ENCODE data around the gene SORL1.

SORL1 gene

GRCh38 chr11:121643479-121644186 is 191.5 kb downstream of the SORL1 start:
- no peak for DNase-seq

DNA sequence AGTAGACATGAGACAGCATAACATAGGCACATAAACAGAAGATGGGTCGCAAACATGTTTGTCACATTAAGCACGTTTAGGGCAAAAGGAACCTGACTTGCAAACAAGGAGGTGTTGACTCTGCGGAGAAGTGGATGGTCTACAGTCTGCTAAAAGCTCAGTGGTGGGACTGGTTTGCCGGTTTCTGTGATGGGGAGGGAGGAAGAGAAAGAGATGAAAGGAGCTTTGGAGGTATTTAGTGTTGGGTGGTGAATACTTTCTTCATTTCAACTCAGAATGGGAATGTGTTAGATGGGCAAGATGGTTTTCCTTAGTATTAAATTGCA is 192.0 kb downstream of the SORL1 start:
- no peak for DNase-seq

GRCh38 chr11:121645001-121645400 is 192.9 kb downstream of the SORL1 start:
- no peak for DNase-seq

DNA sequence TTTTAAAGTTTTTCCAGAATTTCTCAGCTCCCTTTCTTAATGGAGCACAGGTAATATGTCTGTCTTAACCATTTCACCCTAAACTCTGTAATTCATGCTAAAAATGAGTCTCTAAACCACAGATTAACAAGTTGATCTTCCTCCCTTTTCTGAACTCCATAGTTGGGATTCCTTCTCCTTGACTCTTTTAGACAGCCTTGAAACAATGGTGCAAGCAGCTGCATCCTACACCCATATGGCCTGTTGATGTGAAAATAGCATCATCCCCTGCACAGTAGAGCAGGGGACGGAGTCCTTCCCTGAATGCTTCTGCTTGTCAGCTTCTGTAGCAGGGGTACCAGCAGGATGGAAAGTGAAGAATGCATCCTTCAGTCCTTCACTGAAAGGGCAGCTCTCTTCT is 193.5 kb downstream of the SORL1 start:
- DNase-seq = no peak

DNA sequence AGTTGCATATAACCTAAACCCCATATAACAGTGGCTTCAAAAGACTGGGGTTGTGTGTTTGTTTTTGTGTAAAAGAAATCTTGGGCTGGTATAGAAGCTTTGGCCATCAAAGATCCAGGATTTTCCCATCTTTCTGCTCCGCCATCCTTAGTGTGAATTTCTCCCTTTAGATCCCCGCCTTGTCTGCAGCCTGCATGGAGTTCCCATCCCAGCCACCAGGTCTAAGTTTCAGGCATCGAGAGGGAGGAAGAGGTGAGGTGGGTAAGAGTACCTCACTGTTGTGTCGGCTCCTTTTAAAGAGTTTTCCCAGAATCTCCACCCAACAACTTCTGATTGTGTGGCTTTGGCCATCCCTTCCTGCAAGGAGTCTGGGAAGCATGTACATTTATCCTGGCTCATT is 196.2 kb downstream of the SORL1 start:
- no peak for DNase-seq

DNA sequence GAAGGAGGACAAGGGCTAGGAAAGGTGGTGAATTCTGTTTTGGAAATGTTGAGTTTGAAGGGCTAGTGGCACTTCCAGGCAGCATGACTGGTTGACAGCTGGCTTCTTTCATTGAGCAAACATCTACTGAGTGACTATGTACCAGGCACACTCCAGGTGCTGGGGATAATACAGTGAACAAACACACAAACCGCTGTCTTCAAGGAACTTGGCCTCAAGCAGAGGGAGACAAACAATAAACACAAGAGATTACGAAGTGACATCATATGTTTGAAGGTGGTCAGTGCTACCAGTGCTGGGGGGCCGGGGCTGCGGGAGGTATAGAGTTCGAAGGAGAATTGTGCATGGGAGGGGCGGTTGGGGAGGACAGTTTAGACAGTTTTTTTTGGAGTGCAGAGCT is 197.7 kb downstream of the SORL1 start:
- no peak for DNase-seq

- peak; percentile 19 for DNase-seq
Measured at GRCh38 chr11:121650351-121651256, 198.5 kb downstream of the SORL1 start.

- DNase-seq = peak; percentile 18
Measured at GRCh38 chr11:121651257-121651605, 199.1 kb downstream of the SORL1 start.

- DNase-seq = no peak
Measured at GRCh38 chr11:121652971-121653370, 200.9 kb downstream of the SORL1 start.

DNA sequence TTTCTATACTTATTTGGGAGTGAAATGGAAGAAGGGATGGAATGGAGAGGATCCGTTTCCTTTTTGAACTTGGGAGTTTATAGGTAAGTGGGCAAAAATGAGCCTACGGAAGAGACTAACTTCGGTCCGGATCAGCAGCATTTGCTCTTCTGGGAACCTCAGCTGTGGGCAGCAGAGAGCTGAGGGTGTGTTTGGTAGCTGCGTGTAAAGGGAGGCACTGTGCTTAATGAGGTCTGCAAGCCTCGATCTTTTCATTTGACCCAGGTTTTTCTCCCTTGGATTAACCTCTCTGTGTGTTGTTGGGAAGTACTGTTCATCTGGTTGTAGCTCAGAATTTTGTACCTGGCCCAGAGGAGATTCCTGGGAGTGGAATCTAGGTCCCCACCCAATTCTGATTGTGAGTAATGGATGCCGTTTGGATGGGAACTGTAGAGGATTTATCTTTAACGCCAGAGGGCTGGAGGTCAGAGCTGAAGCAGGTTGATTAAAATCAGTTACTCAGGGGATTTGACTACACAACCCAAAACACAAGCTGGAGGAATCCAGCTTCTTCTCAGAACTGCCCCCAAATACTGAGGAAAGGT is 202.2 kb downstream of the SORL1 start:
- no peak for DNase-seq

DNA sequence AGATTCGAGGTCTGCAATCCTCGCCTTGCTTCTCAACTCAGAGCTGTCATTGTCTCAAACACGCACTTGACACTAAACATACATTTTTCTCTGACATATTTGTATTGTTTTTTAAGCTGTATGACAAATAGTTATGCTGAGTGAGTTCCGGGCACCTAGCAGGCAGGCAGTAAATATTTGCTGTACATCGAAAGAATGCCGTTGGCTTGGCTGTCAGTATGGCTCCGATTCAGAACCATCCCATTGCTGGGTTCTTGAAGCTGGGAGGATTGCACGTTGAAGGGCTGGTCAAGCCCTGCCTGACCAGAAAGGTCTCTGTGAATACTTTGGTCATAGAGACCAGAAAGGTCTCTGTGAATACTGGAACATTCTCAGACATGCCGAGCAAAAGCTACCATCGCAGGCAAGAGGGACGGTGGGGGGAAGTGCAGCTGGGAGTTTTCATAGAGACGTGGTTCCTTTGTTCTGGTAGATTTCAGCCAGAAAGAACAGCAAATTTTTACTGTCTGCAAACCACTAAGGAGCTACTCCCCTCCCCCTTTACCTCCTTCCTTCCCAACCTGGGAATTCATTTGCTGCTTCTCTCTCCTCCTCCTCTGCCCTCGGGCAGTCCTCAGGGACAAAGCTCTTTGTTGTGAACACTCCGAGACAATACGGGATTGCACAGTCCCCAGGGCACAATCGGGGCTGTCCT is 202.9 kb downstream of the SORL1 start:
- DNase-seq = no peak

- peak; percentile 57 for DNase-seq
Measured at GRCh38 chr11:121655537-121656327, 203.6 kb downstream of the SORL1 start.

DNA sequence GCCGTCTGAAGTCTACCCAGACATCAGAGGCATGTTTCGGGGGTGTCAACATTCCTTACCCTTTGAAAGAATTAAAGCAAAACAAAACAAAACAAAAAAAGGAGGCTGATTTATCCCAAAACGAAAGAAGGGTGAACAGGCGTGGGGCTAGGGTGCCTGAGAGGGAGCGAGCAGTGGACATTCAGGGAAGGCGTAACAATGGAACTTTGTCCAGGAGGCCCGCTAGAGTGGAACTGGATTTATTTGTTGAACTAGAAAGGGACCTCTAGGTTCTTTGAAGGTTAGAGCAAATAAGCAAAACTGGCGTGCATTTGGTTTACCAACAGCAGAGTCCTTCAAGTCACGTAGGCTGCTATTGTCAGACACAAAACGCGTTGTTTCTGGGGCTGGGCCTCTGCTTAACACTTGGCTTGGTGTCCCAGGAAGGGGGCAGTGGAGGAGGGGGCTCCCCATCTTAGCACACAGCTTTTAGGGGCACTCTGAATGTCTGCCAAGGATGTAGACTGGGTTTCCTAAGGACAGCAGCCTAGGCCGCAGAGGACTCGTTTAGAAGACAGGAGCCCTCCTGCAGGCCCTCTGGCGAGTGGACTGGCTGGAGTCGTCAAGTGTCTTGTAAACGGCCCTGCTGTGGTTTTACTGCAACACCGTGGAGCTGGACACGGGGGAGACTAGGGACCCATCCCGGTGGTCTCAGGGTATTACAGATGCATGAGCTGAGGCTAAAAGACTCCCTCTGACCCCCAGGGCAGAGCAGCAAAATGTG is 204.4 kb downstream of the SORL1 start:
- DNase-seq = no peak

GRCh38 chr11:121657146-121657545 is 205.0 kb downstream of the SORL1 start:
- no peak for DNase-seq

DNA sequence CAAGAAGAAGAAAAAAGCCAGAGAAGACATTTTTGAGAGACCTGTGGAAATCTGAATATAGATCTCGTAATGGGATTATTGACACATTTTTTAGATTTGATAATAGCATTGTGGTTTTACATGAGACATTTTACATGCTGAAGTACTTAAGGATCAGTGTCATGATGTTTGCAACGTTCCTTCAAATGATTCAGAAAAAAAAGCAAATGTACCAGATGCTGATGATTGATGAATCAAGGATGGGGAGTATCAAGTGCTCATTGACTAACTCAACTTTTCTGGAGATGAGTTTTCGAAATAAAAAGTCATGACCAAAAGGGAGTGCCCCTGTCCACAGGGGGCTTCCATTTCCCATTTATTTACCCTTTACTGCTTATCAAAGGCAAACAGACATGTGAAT is 207.7 kb downstream of the SORL1 start:
- DNase-seq = no peak

- DNase-seq = no peak
Measured at GRCh38 chr11:121661880-121662486, 209.9 kb downstream of the SORL1 start.

- no peak for DNase-seq
Measured at GRCh38 chr11:121664144-121664543, 212.0 kb downstream of the SORL1 start.

- no peak for DNase-seq
Measured at GRCh38 chr11:121665206-121665838, 213.2 kb downstream of the SORL1 start.

- no peak for DNase-seq
Measured at GRCh38 chr11:121667836-121668235, 215.7 kb downstream of the SORL1 start.

DNA sequence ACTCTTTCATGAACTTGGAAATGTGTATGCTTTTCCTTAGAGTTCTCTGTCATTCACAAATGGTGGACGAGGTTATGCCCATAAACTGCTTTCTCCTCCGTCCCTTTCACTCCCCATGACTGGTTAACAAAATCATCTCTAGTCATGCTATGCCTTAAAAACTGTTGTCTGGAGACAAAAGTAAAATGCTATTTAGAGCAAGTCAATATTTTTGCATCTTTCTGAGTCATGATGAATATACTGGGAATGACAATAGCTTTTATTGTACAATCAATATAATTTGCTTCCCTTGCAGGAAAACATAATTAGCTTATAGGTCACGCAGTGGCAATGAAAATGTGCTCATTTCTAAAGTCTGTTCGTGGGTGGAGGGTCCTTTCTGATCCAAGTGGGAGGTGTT is 217.3 kb downstream of the SORL1 start:
- no peak for DNase-seq

- no peak for DNase-seq
Measured at GRCh38 chr11:121670266-121670665, 218.2 kb downstream of the SORL1 start.

Measured in CD4-positive, alpha-beta T cell treated with Interleukin-10 for 1 hour (primary cell).